Stimulated activated CD8-positive, alpha-beta memory T cell treated with anti-CD3 and anti-CD28 coated beads, Interleukin-15, amount 100 ng/mL, for 24 hours (primary cell): ENCODE measurements around the gene SUPT6H.
A peak's percentile ranks its signal among the peaks of the same experiment; 100 is the strongest.

Source experiments
- DNase-seq: peaks from one replicate; pipeline ENCODE4 v3.0.0-alpha.2; 2020; ENCODE audit warnings: low read depth

The SUPT6H gene

DNA sequence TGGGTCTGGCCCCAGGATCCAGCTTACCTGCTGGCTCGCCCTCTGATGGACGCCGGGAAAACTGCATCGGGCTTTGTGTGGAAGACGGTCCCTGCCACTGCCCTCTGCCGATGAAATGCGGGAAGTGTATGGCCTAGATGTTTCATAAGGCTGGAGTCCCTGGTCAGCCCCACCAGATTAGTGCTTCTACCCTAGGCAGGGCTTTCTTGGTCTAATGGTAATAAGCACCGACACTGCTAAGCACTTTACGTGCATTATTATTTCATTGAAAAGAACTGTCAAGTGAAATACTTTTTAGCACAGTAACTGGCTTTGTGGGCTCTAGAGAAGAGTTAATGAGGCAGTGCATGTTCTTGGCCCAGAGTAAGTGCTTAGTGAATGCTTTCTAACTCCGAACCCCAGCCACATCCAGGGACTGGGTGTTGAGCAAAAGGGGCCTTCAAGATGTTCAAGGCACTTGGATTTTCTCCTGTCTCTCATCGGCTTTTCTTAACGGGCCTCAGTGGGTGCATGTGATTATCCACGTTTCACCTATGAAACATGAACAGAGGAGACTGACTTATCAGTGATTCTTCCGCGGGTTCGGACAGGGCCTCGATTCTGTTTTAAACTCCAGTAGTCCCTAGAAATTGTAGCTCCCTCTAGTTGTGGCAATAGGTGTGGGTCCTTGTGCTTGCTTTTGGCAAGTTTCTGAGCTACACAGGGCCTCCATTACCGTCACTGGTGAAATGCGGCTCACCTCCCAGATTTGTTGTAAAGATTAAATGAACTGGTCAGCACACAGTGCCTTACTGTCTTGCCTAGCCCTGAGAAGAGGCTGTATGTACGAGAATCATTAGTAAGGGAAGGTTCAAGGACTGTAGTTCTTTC is 88.4 kb downstream of the SUPT6H start:
- DNase-seq = peak; percentile 60

DNA sequence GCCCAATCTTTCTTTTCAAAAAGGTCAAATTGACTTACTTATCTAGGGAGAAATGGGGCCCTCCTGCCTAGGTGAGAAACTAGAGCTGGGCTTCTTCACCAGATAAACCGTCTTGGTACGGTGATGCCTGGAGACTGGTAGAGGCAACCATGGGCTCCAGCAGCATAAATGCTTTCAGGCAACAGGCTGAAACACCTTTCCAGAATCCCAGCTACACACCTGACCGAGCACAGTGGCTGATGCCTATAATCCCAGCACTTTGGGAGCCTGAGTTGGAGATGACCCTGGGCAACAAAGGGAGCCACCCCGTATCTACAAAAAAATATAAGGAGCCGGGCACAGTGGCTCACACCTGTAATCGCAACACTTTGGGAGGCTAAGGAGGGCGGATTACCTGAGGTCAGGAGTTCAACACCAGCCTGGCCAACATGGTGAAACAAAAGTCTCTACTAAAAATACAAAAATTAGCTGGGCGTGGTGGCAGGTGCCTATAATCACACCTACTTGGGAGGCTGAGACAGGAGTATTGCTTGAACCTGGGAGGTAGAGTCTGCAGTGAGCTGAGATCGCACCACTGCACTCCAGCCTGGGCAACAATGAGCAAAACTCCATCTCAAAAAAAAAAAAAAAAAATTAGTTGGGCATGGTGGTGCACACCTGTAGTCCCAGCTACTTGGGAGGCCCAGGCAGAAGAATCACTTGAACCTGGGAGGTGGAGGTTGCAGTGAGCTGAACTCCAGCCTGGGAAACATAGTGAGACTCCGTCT is 89.8 kb downstream of the SUPT6H start:
- DNase-seq = no peak
